ENCODE measurements around the gene OR2T6.
"Not testable (repeated sequence)": the region's sequence is repeated elsewhere in the genome, so short reads cannot be mapped to it uniquely, and the experiment has no call there.

The OR2T6 gene

DNA sequence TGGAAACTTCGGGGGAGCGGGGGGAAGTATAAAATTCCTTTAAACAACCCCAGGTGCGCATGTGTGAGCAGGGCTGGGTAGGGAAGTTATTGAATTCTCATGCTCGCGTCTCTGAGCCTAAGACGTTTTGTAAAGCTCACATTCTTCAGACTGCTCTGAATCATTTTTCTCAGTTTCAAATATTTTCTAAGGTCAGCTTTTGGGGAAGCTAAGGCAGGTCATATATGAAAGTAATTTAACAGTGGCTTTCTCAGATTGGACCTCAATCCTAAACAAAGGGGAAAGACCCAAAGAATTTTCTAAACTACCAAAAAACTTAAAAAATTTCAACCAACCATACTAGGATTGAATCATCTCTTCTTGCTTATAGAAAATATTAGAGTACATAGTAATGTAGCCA, 59.4 kb downstream of the OR2T6 start:
- not testable (repeated sequence) for DNase-seq

DNA sequence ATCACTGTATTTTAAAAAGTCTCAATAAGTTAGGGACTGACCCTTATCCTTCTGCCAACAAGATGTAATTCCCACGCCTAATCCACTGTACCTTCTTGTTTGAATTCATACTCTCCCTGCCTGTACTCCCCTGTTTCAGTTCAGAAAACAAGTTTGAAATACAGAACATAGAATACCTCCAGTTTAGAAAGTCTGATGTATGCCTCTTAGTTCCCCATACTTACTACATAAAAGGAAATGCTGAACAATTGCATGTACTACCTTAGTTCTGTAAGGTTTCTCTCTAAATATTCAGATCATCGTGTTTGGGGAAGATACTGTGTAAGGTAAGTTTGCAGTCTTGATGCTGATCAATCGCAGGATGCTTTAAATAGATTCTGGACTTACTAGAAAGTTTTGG, 60.8 kb downstream of the OR2T6 start:
- not testable (repeated sequence) for DNase-seq

DNA sequence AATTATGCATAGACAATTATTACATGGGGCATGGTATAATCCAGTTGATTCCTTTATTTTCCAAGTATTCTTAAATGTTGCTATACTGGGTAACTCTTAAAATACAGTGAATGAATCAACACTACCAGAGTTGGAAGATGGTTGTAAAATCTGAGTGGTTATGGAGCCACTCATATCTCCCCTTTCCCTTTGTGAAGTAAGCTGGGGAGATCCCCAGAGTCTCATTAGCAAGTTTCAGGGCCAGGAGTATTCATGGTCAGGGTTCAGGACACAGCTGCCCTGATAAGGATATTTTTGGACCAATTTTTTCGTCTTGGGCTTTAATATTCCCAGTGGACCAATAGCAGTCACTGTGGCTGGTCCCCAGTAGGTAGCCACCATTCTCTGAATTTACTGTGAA, 63.1 kb downstream of the OR2T6 start:
- not testable (repeated sequence) for DNase-seq

DNA sequence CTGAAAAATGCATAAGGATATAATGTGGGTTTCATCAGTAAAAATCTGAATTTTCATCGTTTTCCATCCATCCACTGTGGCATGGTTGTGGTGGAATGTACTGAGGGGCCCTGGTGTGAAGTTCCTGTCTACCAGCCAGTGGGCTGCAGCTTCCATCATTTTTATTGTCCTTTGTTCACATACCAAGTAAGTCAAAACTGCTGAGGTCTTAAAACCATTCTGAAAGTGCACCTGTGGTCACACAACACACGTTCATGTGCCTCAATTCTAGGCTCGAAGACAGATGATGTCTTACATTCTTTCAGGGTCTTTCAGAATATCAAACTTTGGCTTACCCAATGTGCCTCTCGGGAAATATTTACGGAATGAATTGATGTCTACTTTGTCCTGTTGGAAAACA, 63.7 kb downstream of the OR2T6 start:
- DNase-seq: not testable (repeated sequence)

Measured in GF-D8 (cell line).